GM10266 (cell line): ENCODE results near the gene GIMAP5.

ENCODE experiments used
- DNase-seq: peaks from one replicate; pipeline ENCODE4 v3.0.0; 2012; ENCODE audit errors: extremely low spot score
- TF ChIP-seq, protein P1 (sequence below): IDR thresholded peaks from 2 replicates; pipeline ENCODE4 v1.5.1; 2012; ENCODE audit warnings: mild to moderate bottlenecking, low read depth; ENCODE audit not compliant: control insufficient read depth, insufficient read depth; ENCODE audit errors: missing control alignments

GIMAP5 gene

DNA sequence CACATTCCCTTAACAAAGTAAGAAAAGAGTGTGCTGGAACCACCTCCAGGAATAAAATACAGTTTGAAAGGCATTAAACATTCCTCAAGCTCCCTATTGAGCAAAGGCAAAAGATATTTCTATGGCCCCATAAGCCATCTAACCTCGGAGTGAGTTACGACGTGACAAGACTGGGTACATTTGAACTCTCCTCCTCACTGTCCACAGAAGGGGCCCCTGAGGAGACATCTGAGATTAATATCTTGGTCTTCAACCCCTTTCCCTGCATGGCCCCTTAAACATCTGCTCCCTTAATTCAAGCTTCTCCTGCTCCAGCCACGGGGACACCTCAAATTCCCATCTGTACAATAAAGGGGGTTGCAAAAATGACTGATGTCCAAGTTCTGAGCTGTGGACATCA is 20.3 kb upstream of the GIMAP5 start:
- DNase-seq = peak; percentile 9
- TF ChIP-seq, protein P1, sequence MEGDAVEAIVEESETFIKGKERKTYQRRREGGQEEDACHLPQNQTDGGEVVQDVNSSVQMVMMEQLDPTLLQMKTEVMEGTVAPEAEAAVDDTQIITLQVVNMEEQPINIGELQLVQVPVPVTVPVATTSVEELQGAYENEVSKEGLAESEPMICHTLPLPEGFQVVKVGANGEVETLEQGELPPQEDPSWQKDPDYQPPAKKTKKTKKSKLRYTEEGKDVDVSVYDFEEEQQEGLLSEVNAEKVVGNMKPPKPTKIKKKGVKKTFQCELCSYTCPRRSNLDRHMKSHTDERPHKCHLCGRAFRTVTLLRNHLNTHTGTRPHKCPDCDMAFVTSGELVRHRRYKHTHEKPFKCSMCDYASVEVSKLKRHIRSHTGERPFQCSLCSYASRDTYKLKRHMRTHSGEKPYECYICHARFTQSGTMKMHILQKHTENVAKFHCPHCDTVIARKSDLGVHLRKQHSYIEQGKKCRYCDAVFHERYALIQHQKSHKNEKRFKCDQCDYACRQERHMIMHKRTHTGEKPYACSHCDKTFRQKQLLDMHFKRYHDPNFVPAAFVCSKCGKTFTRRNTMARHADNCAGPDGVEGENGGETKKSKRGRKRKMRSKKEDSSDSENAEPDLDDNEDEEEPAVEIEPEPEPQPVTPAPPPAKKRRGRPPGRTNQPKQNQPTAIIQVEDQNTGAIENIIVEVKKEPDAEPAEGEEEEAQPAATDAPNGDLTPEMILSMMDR = no peak

DNA sequence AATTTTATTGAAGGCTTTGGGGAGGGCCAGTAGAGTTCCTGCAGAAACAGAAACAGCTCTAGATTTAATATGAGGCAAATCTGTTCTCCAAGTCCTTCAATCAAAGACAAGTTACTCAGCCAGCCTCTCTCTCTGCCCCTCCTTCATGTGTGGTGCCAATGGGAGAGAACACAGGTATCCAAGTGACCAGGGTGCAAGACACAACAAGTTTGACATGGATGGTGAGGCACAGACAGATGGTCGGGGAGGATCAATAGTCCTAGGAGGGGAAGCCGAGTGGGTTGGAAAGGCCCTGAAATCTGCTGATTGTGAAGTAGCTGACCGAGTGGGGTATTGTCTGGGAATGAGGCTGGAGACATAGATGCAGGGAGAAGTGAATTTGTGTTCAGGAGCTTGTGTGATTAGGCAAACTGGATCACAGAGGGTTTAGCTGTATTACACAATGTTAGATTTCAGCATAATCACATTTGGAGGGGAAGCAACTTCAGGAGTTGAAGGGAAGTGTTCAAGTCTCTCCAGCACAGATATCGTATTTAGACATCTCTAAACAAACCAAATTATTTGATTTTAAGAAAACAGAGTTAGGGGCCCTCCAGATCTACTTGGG is 19.3 kb upstream of the GIMAP5 start:
- TF ChIP-seq, protein P1 = no peak
- peak; percentile 7 for DNase-seq

GRCh38 chr7:150719436-150719835 is 17.8 kb upstream of the GIMAP5 start:
- DNase-seq = no peak
- TF ChIP-seq, protein P1 = no peak

DNA sequence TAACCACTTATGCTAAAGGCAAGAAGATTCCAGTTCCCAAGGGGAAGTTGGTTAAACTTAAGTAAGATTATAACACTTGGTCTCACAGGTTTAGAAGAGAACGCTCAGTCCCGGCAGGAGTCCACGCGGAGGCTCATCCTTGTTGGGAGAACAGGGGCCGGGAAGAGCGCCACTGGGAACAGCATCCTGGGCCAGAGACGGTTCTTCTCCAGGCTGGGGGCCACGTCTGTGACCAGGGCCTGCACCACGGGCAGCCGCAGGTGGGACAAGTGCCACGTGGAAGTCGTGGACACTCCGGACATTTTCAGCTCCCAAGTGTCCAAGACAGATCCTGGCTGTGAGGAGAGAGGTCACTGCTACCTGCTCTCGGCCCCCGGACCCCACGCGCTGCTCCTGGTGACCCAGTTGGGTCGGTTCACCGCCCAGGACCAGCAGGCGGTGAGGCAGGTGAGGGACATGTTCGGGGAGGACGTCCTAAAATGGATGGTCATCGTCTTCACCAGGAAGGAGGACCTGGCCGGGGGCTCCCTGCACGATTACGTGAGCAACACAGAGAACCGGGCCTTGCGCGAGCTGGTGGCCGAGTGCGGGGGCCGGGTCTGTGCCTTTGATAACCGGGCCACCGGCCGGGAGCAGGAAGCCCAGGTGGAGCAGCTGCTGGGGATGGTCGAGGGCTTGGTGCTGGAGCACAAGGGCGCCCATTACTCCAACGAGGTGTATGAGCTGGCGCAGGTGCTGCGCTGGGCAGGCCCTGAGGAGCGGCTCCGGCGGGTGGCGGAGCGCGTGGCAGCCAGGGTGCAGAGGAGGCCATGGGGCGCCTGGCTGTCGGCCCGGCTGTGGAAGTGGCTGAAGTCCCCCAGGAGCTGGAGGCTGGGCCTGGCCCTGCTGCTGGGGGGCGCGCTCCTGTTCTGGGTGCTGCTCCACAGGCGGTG is 17.0 kb upstream of the GIMAP5 start:
- TF ChIP-seq, protein P1 = no peak
- DNase-seq = no peak

DNA sequence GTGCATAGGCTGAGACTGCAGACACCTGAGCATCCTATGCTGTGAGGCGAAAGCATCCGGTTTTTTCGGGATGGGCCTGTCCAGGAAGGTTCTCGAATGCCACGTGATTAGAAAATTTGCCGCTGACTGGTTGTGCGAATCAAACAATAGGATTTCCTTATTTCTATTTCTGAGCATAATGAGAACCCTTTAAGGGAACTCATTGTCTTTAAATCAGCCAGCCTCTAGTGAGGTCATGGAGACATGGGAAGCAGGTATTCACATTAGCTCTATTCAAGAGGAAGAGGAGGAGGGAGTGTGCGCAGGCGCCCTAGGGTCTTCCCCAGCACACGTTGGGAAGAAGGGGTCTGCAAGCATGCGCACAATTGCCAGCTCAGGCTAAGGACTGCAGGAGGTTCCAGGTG is 15.2 kb upstream of the GIMAP5 start:
- TF ChIP-seq, protein P1 = no peak

GRCh38 chr7:150722431-150722931 is 14.7 kb upstream of the GIMAP5 start:
- DNase-seq = no peak
- TF ChIP-seq, protein P1 = no peak

More for the DNA sequence above, 15.2 kb upstream of the GIMAP5 start:
- DNase-seq = no peak
